A549 (cell line): ENCODE data around the gene PTPN14.

ENCODE experiments used
- CTCF ChIP-seq: fragments of >200 bp; sonication (Bioruptor Twin); formaldehyde crosslinking; IDR thresholded peaks from 3 replicates; pipeline ENCODE4 v1.5.1; 2016
- E2F6 ChIP-seq: IDR thresholded peaks from 2 replicates; pipeline ENCODE4 v1.6.1; 2012; ENCODE audit warnings: low read depth, borderline replicate concordance
- EP300 ChIP-seq, 2 experiments: fragments of >200 bp; sonication (Bioruptor Twin); formaldehyde crosslinking; IDR thresholded peaks; 2 replicates in 1 of 2; 3 replicates in 1 of 2; pipeline ENCODE4 v1.6.1; 2016 to 2017
- FOXS1 ChIP-seq: fragments of 250-450 bp; sonication (Bioruptor Pico); IDR thresholded peaks from 2 replicates; pipeline ENCODE4 v1.5.0; 2020; ENCODE audit warnings: mild to moderate bottlenecking, moderate library complexity
- JUNB ChIP-seq: fragments of >200 bp; sonication (Bioruptor Twin); formaldehyde crosslinking; IDR thresholded peaks from 2 replicates; pipeline ENCODE4 v1.6.1; 2016
- KDM5A ChIP-seq: fragments of 200-600 bp; sonication (generic); IDR thresholded peaks from 2 replicates; pipeline ENCODE4 v1.6.1; 2016; ENCODE audit warnings: antibody characterized with exemption, mild to moderate bottlenecking
- POLR2A ChIP-seq: IDR thresholded peaks from 2 replicates; pipeline ENCODE4 v1.6.1; 2012; ENCODE audit warnings: mild to moderate bottlenecking, low read length
- POLR2AphosphoS2 ChIP-seq: conservative IDR thresholded peaks from 2 replicates; pipeline ENCODE4 v1.6.1; 2012; ENCODE audit warnings: low read length, improper control_type of control experiment, inconsistent platforms
- TF ChIP-seq, protein P1 (sequence below): fragments of 200-600 bp; sonication (generic); IDR thresholded peaks from 2 replicates; pipeline ENCODE4 v1.6.1; 2016; ENCODE audit warnings: antibody characterized with exemption, mild to moderate bottlenecking, moderate library complexity

GRCh38 chr1:214349008-214349407, 202.4 kb downstream of the PTPN14 start:
- TF ChIP-seq, protein P1, sequence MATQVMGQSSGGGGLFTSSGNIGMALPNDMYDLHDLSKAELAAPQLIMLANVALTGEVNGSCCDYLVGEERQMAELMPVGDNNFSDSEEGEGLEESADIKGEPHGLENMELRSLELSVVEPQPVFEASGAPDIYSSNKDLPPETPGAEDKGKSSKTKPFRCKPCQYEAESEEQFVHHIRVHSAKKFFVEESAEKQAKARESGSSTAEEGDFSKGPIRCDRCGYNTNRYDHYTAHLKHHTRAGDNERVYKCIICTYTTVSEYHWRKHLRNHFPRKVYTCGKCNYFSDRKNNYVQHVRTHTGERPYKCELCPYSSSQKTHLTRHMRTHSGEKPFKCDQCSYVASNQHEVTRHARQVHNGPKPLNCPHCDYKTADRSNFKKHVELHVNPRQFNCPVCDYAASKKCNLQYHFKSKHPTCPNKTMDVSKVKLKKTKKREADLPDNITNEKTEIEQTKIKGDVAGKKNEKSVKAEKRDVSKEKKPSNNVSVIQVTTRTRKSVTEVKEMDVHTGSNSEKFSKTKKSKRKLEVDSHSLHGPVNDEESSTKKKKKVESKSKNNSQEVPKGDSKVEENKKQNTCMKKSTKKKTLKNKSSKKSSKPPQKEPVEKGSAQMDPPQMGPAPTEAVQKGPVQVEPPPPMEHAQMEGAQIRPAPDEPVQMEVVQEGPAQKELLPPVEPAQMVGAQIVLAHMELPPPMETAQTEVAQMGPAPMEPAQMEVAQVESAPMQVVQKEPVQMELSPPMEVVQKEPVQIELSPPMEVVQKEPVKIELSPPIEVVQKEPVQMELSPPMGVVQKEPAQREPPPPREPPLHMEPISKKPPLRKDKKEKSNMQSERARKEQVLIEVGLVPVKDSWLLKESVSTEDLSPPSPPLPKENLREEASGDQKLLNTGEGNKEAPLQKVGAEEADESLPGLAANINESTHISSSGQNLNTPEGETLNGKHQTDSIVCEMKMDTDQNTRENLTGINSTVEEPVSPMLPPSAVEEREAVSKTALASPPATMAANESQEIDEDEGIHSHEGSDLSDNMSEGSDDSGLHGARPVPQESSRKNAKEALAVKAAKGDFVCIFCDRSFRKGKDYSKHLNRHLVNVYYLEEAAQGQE: no peak
- TF ChIP-seq CTCF: no peak
- TF ChIP-seq POLR2A: no peak
- no peak for TF ChIP-seq FOXS1 (CRISPR knock-in tag)
- TF ChIP-seq EP300 (IDR thresholded peaks at IDR 0.05): no peak
- TF ChIP-seq JUNB: no peak
- no peak for TF ChIP-seq POLR2AphosphoS2
- TF ChIP-seq KDM5A: no peak
- TF ChIP-seq E2F6: no peak
